ENCODE results near the gene PROM1.

PROM1 gene

GRCh38 chr4:16106956-16107355 lies 23.1 kb upstream of the PROM1 start:
- DNase-seq, result no peak

- no peak for DNase-seq
Measured at GRCh38 chr4:16104520-16104919, 20.7 kb upstream of the PROM1 start.

- no peak for DNase-seq
Measured at GRCh38 chr4:16102356-16102755, 18.5 kb upstream of the PROM1 start.

- DNase-seq, result no peak
Measured at GRCh38 chr4:16100833-16101232, 17.0 kb upstream of the PROM1 start.

- no peak for DNase-seq
Measured at GRCh38 chr4:16092682-16093319, 9.0 kb upstream of the PROM1 start.

GRCh38 chr4:16090096-16090705 lies 6.4 kb upstream of the PROM1 start:
- DNase-seq, result no peak

GRCh38 chr4:16089156-16089555 lies 5.3 kb upstream of the PROM1 start:
- DNase-seq, result no peak

- no peak for DNase-seq
Measured at GRCh38 chr4:16088601-16089000, 4.8 kb upstream of the PROM1 start.

- no peak for DNase-seq
Measured at GRCh38 chr4:16085822-16086221, 2.0 kb upstream of the PROM1 start.

- DNase-seq, result peak; percentile 9
Measured at GRCh38 chr4:16082426-16083240, 1.2 kb downstream of the PROM1 start.

- no peak for DNase-seq
Measured at GRCh38 chr4:16082041-16082425, 1.8 kb downstream of the PROM1 start.

GRCh38 chr4:16079046-16079445 lies 4.8 kb downstream of the PROM1 start:
- DNase-seq, result no peak

GRCh38 chr4:16078195-16078760 lies 5.5 kb downstream of the PROM1 start:
- no peak for DNase-seq

- no peak for DNase-seq
Measured at GRCh38 chr4:16077786-16078185, 6.0 kb downstream of the PROM1 start.

- no peak for DNase-seq
Measured at GRCh38 chr4:16075975-16076757, 7.7 kb downstream of the PROM1 start.

- no peak for DNase-seq
Measured at GRCh38 chr4:16075061-16075460, 8.8 kb downstream of the PROM1 start.

- no peak for DNase-seq
Measured at GRCh38 chr4:16072168-16072567, 11.7 kb downstream of the PROM1 start.

- no peak for DNase-seq
Measured at GRCh38 chr4:16070203-16070602, 13.6 kb downstream of the PROM1 start.

- no peak for DNase-seq
Measured at GRCh38 chr4:16067515-16067914, 16.3 kb downstream of the PROM1 start.

- DNase-seq, result no peak
Measured at GRCh38 chr4:16066586-16067128, 17.2 kb downstream of the PROM1 start.

GRCh38 chr4:16065066-16065465 lies 18.8 kb downstream of the PROM1 start:
- DNase-seq, result no peak

- DNase-seq, result no peak
Measured at GRCh38 chr4:16062601-16063000, 21.2 kb downstream of the PROM1 start.
